CD14-positive monocyte (primary cell): ENCODE measurements around the gene SCN2A. TPM values are rescaled to one million over a fixed set of nuclear protein-coding genes. Genes with fewer than 3 reads are reported as not detected.

ENCODE experiments used
- DNase-seq, 3 donors: peaks; one replicate each; pipeline ENCODE4 v3.0.0-alpha.2; 2011 to 2022
- H2AFZ ChIP-seq: 2 replicates; pipeline ENCODE4 v1.6.0; 2012; ENCODE audit warnings: mild to moderate bottlenecking, low read depth, low read length, inconsistent platforms; ENCODE audit not compliant: insufficient read depth, poor library complexity, severe bottlenecking
- H3K27ac ChIP-seq, 2 donors: 1 replicate in 1 of 2; 2 replicates in 1 of 2; pipeline ENCODE4 v1.5.1; 2012 to 2013; ENCODE audit warnings: low read length in 2 of 2, control low read depth in 1 of 2, inconsistent platforms in 1 of 2, low read depth in 1 of 2, mild to moderate bottlenecking in 1 of 2
- H3K27me3 ChIP-seq, 2 donors: one replicate each; pipeline versions ENCODE4 v1.6.0 to v1.6.1; 2011 to 2013; ENCODE audit warnings: low read length in 2 of 2; ENCODE audit not compliant: control insufficient read depth in 2 of 2, insufficient read depth in 2 of 2
- H3K36me3 ChIP-seq, 2 donors: replicated peaks in 1 of 2; 1 replicate in 1 of 2; 2 replicates in 1 of 2; pipeline versions ENCODE4 v1.5.1 to v1.6.1; 2012 to 2013; ENCODE audit warnings: low read length in 2 of 2, control low read depth in 1 of 2, inconsistent platforms in 1 of 2, mild to moderate bottlenecking in 1 of 2; ENCODE audit not compliant: insufficient read depth in 2 of 2, control insufficient read depth in 1 of 2
- H3K4me1 ChIP-seq, 2 donors: 1 replicate in 1 of 2; 2 replicates in 1 of 2; pipeline versions ENCODE4 v1.5.1 to v1.6.1; 2012 to 2013; ENCODE audit warnings: low read length in 2 of 2, control low read depth in 1 of 2, inconsistent platforms in 1 of 2, mild to moderate bottlenecking in 1 of 2, moderate library complexity in 1 of 2; ENCODE audit not compliant: insufficient read depth in 2 of 2, control insufficient read depth in 1 of 2
- H3K4me2 ChIP-seq: replicated peaks from 2 replicates; pipeline ENCODE3; 2012; ENCODE audit warnings: low read length, moderate library complexity, mild to moderate bottlenecking; ENCODE audit not compliant: poor library complexity, severe bottlenecking; ENCODE audit errors: extremely low read depth
- H3K4me3 ChIP-seq, 3 experiments: fragments of 200-600 bp in 1 of 3; sonication (generic) in 1 of 3; replicated peaks in 1 of 3; 1 replicate in 2 of 3; 2 replicates in 1 of 3; pipeline ENCODE4 v1.5.1; 2011 to 2013; ENCODE audit warnings: low read length in 3 of 3, mild to moderate bottlenecking in 3 of 3, control low read depth in 2 of 3, low read depth in 2 of 3, inconsistent platforms in 1 of 3, moderate library complexity in 1 of 3
- H3K79me2 ChIP-seq: 2 replicates; pipeline ENCODE4 v1.6.0; 2012; ENCODE audit warnings: mild to moderate bottlenecking, control low read depth, inconsistent platforms, low read length, moderate library complexity; ENCODE audit not compliant: insufficient read depth
- H3K9ac ChIP-seq: 2 replicates; pipeline ENCODE4 v1.6.0; 2017; ENCODE audit warnings: low read length, mild to moderate bottlenecking; ENCODE audit not compliant: insufficient read depth, poor library complexity, severe bottlenecking
- H3K9me3 ChIP-seq, 2 donors: replicated peaks in 1 of 2; 1 replicate in 1 of 2; 2 replicates in 1 of 2; pipeline versions ENCODE4 v1.5.1 to v1.6.1; 2012 to 2013; ENCODE audit warnings: low read length in 2 of 2, control low read depth in 1 of 2; ENCODE audit not compliant: control insufficient read depth in 1 of 2, insufficient read depth in 1 of 2
- H4K20me1 ChIP-seq: 2 replicates; pipeline ENCODE4 v1.6.0; 2012; ENCODE audit warnings: mild to moderate bottlenecking, low read length, control low read depth, moderate library complexity; ENCODE audit not compliant: insufficient read depth
- H3K27ac Mint-ChIP-seq, 7 donors: one replicate each; pipeline ENCODE4 v1.8.0; 2020; ENCODE audit warnings: mild to moderate bottlenecking in 7 of 7, mixed read lengths in 7 of 7, moderate library complexity in 6 of 7, inconsistent platforms in 2 of 7
- H3K27me3 Mint-ChIP-seq, 3 donors: one replicate each; pipeline ENCODE4 v1.8.0; 2021 to 2022; ENCODE audit warnings: low read depth in 3 of 3, mild to moderate bottlenecking in 3 of 3, mixed read lengths in 3 of 3, moderate library complexity in 3 of 3, inconsistent platforms in 1 of 3
- H3K36me3 Mint-ChIP-seq, 2 donors: one replicate each; pipeline ENCODE4 v1.8.0; 2020; ENCODE audit warnings: mixed read lengths in 2 of 2, inconsistent platforms in 1 of 2, mild to moderate bottlenecking in 1 of 2
- H3K4me1 Mint-ChIP-seq: one replicate; pipeline ENCODE4 v1.8.0; 2020; ENCODE audit warnings: mild to moderate bottlenecking, mixed read lengths
- H3K4me3 Mint-ChIP-seq, 2 donors: one replicate each; pipeline ENCODE4 v1.8.0; 2020; ENCODE audit warnings: mild to moderate bottlenecking in 2 of 2, mixed read lengths in 2 of 2, moderate library complexity in 1 of 2
- H3K9me3 Mint-ChIP-seq, 7 donors: one replicate each; pipeline ENCODE4 v1.8.0; 2020 to 2022; ENCODE audit warnings: mixed read lengths in 7 of 7, mild to moderate bottlenecking in 6 of 7, moderate library complexity in 6 of 7, inconsistent platforms in 2 of 7
- CTCF ChIP-seq: fragments of 200-600 bp; IDR thresholded peaks from one replicate; pipeline ENCODE4 v1.8.0; 2022; ENCODE audit warnings: antibody characterized with exemption, mild to moderate bottlenecking
- WGBS: methylation state at CpG from one replicate; pipeline ENCODE4 v1.1.5; 2013; ENCODE audit warnings: missing lambda C conversion rate; ENCODE audit not compliant: insufficient coverage; 5-methylcytosine and 5-hydroxymethylcytosine counted together
- intact Hi-C, 2 donors: fragments of 100-400 bp; cut with micrococcal nuclease; formaldehyde crosslinking; loops; one replicate each; pipeline versions ENCODE4 v1.15.0 to v1.15.1; 2023
- polyA plus RNA-seq, 3 donors: library from polyadenylated mRNA; depleted of rRNA in 1 of 3; unstranded in 2 of 3; stranded (reverse) in 1 of 3; fragments of 300-500 nt in 2 of 3; fragments of >200 nt in 1 of 3; fragmentation: Illumina TruSeq in 2 of 3; gene quantifications; 1 replicate in 2 of 3; 2 replicates in 1 of 3; pipeline ENCODE4 v1.2.3, GENCODE V29; 2012 to 2021

The SCN2A gene
- polyA plus RNA-seq, 3 donors: not detected

GRCh38 chr2:165305391-165306096 is 66.3 kb downstream of the SCN2A start:
- Histone ChIP-seq H3K9me3 (no peaks in the 10 kb centered on the region), H2AFZ (no peak overlapping the region), H3K4me3 (no peak overlapping the region), H4K20me1 (no peaks in the 10 kb centered on the region), H3K4me2 (no peak overlapping the region), H3K4me1 (no peaks in the 10 kb centered on the region), H3K27me3 (no peaks in the 10 kb centered on the region), H3K27ac (no peak overlapping the region), H3K36me3 (no peaks in the 10 kb centered on the region), H3K9ac (no peak overlapping the region), H3K79me2 (no peaks in the 10 kb centered on the region)
- no CpG with 5 or more reads among the region's 3 CpGs for WGBS
- Mint-ChIP-seq H3K36me3 (no peaks in the 10 kb centered on the region), H3K27me3 (no peaks in the 10 kb centered on the region), H3K4me1 (no peaks in the 10 kb centered on the region), H3K4me3 (no peak overlapping the region), H3K27ac (peak overlapping the region in 2 of 7 donors; percentile 15), H3K9me3 (peaks cover 0 to 2% (median 0%) of the 10 kb centered on the region in 7 donors)
- no peak for DNase-seq
- no peak for TF ChIP-seq CTCF
- intact Hi-C loops: no loop called here

GRCh38 chr2:165307317-165307716 is 68.1 kb downstream of the SCN2A start:
- no CpG with 5 or more reads among the region's 1 CpG for WGBS
- Histone ChIP-seq H3K4me3 (no peak overlapping the region), H3K27me3 (no peaks in the 10 kb centered on the region), H3K9ac (no peak overlapping the region), H4K20me1 (no peaks in the 10 kb centered on the region), H3K36me3 (no peaks in the 10 kb centered on the region), H3K79me2 (no peaks in the 10 kb centered on the region), H3K4me2 (no peak overlapping the region), H3K9me3 (no peaks in the 10 kb centered on the region), H2AFZ (no peak overlapping the region), H3K27ac (no peak overlapping the region), H3K4me1 (no peaks in the 10 kb centered on the region)
- no peak for DNase-seq
- H3K36me3 Mint-ChIP-seq: no peaks in the 10 kb centered on the region
- H3K9me3 Mint-ChIP-seq: peaks cover 0 to 2% (median 0%) of the 10 kb centered on the region in 7 donors
- TF ChIP-seq CTCF: no peak
- H3K27ac Mint-ChIP-seq: no peak overlapping the region
- H3K27me3 Mint-ChIP-seq: peaks cover 0 to 2% (median 0%) of the 10 kb centered on the region in 3 donors
- no peak overlapping the region for H3K4me3 Mint-ChIP-seq
- intact Hi-C loops: no loop called here
- no peaks in the 10 kb centered on the region for H3K4me1 Mint-ChIP-seq
